HCT116 (cell line): Measurements from ENCODE around the gene CRACDL. TPM values are rescaled to one million over a fixed set of nuclear protein-coding genes. Genes with fewer than 3 reads are reported as not detected.

Experiments used
- ATAC-seq: fragments of 200-7000 bp; cut with Tn5 transposase; 2 replicates; pipeline ENCODE4 v1.9.1; 2020; ENCODE audit warnings: mild to moderate bottlenecking, moderate library complexity
- BruUV-seq: library from RNA; stranded (reverse); fragments of 400-500 nt; replicated peaks from 2 replicates; lab custom pipeline; 2021; lab: Mats Ljungman, UMichigan
- CTCF ChIA-PET: fragments of 300-600 bp; sonication (Branson Sonifier 250); formaldehyde crosslinking; loops from one replicate; lab custom pipeline; 2021; ENCODE audit warnings: antibody characterized with exemption; lab: Charles Lee
- POLR2A ChIA-PET: fragments of 300-600, 350-600 bp; sonication (Branson Sonifier 250); formaldehyde crosslinking; loops from one replicate; lab custom pipeline; 2021; ENCODE audit warnings: antibody characterized with exemption; lab: Charles Lee
- RAD21 ChIA-PET, 2 experiments: fragments of 300-600 bp; sonication (Branson Sonifier 250); formaldehyde crosslinking; loops; one replicate each; lab custom pipeline; 2023; ENCODE audit warnings: low total read pairs in 2 of 2; ENCODE audit not compliant: uncharacterized antibody in 2 of 2, unreplicated experiment in 2 of 2, low non-redundant PET in 1 of 2; lab: Charles Lee
- DNase-seq: peaks from one replicate; pipeline ENCODE4 v3.0.0-alpha.2; 2010; ENCODE audit warnings: low read depth, low spot score
- H2AFZ ChIP-seq: fragments of 200-600 bp; shearing (Covaris generic), sonication (generic); 2 replicates; pipeline ENCODE4 v1.6.1; 2017; ENCODE audit warnings: low read depth, mixed run types, mixed read lengths, antibody characterized with exemption, low read length; ENCODE audit not compliant: poor library complexity, severe bottlenecking
- H3K27ac ChIP-seq: 2 replicates; pipeline ENCODE4 v1.5.1; 2012; ENCODE audit warnings: low read depth, low read length
- H3K27me3 ChIP-seq: fragments of 200-600 bp; sonication (generic); 2 replicates; pipeline ENCODE4 v1.6.1; 2016; ENCODE audit warnings: mixed run types, low read length, mixed read lengths; ENCODE audit not compliant: insufficient read depth
- H3K36me3 ChIP-seq, 2 experiments: fragments of 200-500 bp in 1 of 2; fragments of 200-600 bp in 1 of 2; sonication (Bioruptor generic) in 1 of 2; sonication (generic) in 1 of 2; 2 replicates each; pipeline versions ENCODE4 v1.5.1 to v1.6.1; 2014 to 2016; ENCODE audit warnings: low read length in 2 of 2, inconsistent platforms in 1 of 2, mixed read lengths in 1 of 2, mixed run types in 1 of 2; ENCODE audit not compliant: insufficient read depth in 2 of 2, control insufficient read depth in 1 of 2
- H3K4me1 ChIP-seq, 2 experiments: fragments of 200-600 bp in 1 of 2; sonication (generic) in 1 of 2; 2 replicates each; pipeline versions ENCODE4 v1.5.1 to v1.6.1; 2012 to 2017; ENCODE audit warnings: low read length in 2 of 2, inconsistent platforms in 1 of 2, mild to moderate bottlenecking in 1 of 2, mixed read lengths in 1 of 2, mixed run types in 1 of 2, moderate library complexity in 1 of 2; ENCODE audit not compliant: insufficient read depth in 2 of 2, control insufficient read depth in 1 of 2
- H3K4me2 ChIP-seq: fragments of 200-600 bp; sonication (generic); 2 replicates; pipeline ENCODE4 v1.6.1; 2017; ENCODE audit warnings: mixed run types, low read length, mixed read lengths
- H3K4me3 ChIP-seq, 2 experiments: fragments of 200-600 bp in 1 of 2; sonication (generic) in 1 of 2; replicated peaks in 1 of 2; 2 replicates each; pipeline ENCODE4 v1.5.1; 2011 to 2016; ENCODE audit warnings: low read length in 2 of 2, control low read depth in 1 of 2, low read depth in 1 of 2, mild to moderate bottlenecking in 1 of 2, mixed read lengths in 1 of 2, mixed run types in 1 of 2
- H3K79me2 ChIP-seq: fragments of 200-600 bp; sonication (generic); 2 replicates; pipeline ENCODE4 v1.6.1; 2017; ENCODE audit warnings: mild to moderate bottlenecking, mixed run types, low read length, moderate library complexity, mixed read lengths; ENCODE audit not compliant: insufficient read depth
- H3K9ac ChIP-seq: fragments of 200-600 bp; sonication (generic); 2 replicates; pipeline ENCODE4 v1.6.1; 2016; ENCODE audit warnings: low read length, mixed read lengths
- H3K9me2 ChIP-seq: fragments of 200-600 bp; sonication (generic), shearing (Covaris generic); 2 replicates; pipeline ENCODE4 v1.6.1; 2017; ENCODE audit warnings: mixed run types, mild to moderate bottlenecking, moderate library complexity; ENCODE audit not compliant: insufficient read depth
- H3K9me3 ChIP-seq, 2 experiments: fragments of 200-500 bp in 1 of 2; fragments of 200-600 bp in 1 of 2; sonication (Bioruptor generic) in 1 of 2; sonication (generic) in 1 of 2; 2 replicates each; pipeline ENCODE4 v1.6.1; 2014 to 2017; ENCODE audit warnings: low read length in 2 of 2, mixed read lengths in 2 of 2, inconsistent platforms in 1 of 2, low read depth in 1 of 2, mild to moderate bottlenecking in 1 of 2, mixed run types in 1 of 2, moderate library complexity in 1 of 2; ENCODE audit not compliant: control insufficient read depth in 1 of 2, insufficient read depth in 1 of 2
- H4K20me1 ChIP-seq: fragments of 200-600 bp; sonication (generic), shearing (Covaris generic); 2 replicates; pipeline ENCODE4 v1.6.1; 2017; ENCODE audit warnings: mixed run types, mild to moderate bottlenecking, moderate library complexity; ENCODE audit not compliant: insufficient read depth
- ATF3 ChIP-seq: IDR thresholded peaks from 2 replicates; pipeline ENCODE4 v1.6.1; 2012
- CBX3 ChIP-seq: IDR thresholded peaks from 2 replicates; pipeline ENCODE4 v1.6.1; 2012; ENCODE audit warnings: low read depth
- CTCF ChIP-seq, 3 experiments: fragments of 200-600 bp in 1 of 3; sonication (generic) in 1 of 3; IDR thresholded peaks in 2 of 3; conservative IDR thresholded peaks in 1 of 3; 2 replicates each; pipeline ENCODE4 v1.5.1; 2012 to 2017; ENCODE audit warnings: low read depth in 2 of 3, low read length in 2 of 3, antibody characterized with exemption in 1 of 3, borderline replicate concordance in 1 of 3, control low read depth in 1 of 3, mild to moderate bottlenecking in 1 of 3, mixed read lengths in 1 of 3, mixed run types in 1 of 3, moderate library complexity in 1 of 3; ENCODE audit not compliant: insufficient read depth in 1 of 3
- EGR1 ChIP-seq: IDR thresholded peaks from 2 replicates; pipeline ENCODE4 v1.6.1; 2012; ENCODE audit warnings: low read depth
- ELF1 ChIP-seq: IDR thresholded peaks from 2 replicates; pipeline ENCODE4 v1.6.1; 2012; ENCODE audit warnings: low read depth, borderline replicate concordance
- EZH2 ChIP-seq: fragments of 200-600 bp; sonication (generic); IDR thresholded peaks from 2 replicates; pipeline ENCODE4 v1.6.1; 2017; ENCODE audit warnings: antibody characterized with exemption, mixed run types
- EZH2phosphoT487 ChIP-seq: fragments of 200-600 bp; IDR thresholded peaks from 2 replicates; pipeline ENCODE4 v1.6.1; 2018; ENCODE audit warnings: antibody characterized with exemption, borderline replicate concordance
- FOSL1 ChIP-seq: IDR thresholded peaks from 2 replicates; pipeline ENCODE4 v1.6.1; 2012; ENCODE audit warnings: low read depth
- JUND ChIP-seq: IDR thresholded peaks from 2 replicates; pipeline ENCODE4 v1.6.1; 2012
- MAX ChIP-seq: IDR thresholded peaks from 2 replicates; pipeline ENCODE4 v1.6.1; 2012
- POLR2A ChIP-seq: IDR thresholded peaks from 2 replicates; pipeline ENCODE4 v1.7.0; 2011; ENCODE audit warnings: borderline replicate concordance; ENCODE audit not compliant: insufficient read depth, insufficient read length; ENCODE audit errors: extremely low read depth
- POLR2AphosphoS5 ChIP-seq: IDR thresholded peaks from 2 replicates; pipeline ENCODE4 v1.6.1; 2011; ENCODE audit warnings: mild to moderate bottlenecking, low read depth, low read length, moderate library complexity
- RAD21 ChIP-seq: IDR thresholded peaks from 2 replicates; pipeline ENCODE4 v1.6.1; 2012; ENCODE audit warnings: low read depth, mild to moderate bottlenecking
- SIN3A ChIP-seq: IDR thresholded peaks from 2 replicates; pipeline ENCODE4 v1.6.1; 2012; ENCODE audit warnings: low read depth
- SRF ChIP-seq: IDR thresholded peaks from 2 replicates; pipeline ENCODE4 v1.6.1; 2012; ENCODE audit warnings: low read depth
- TCF7L2 ChIP-seq: IDR thresholded peaks from 2 replicates; pipeline ENCODE4 v1.7.0; 2011; ENCODE audit warnings: borderline replicate concordance, inconsistent platforms; ENCODE audit not compliant: insufficient read depth, insufficient read length; ENCODE audit errors: extremely low read depth
- YY1 ChIP-seq: IDR thresholded peaks from 2 replicates; pipeline ENCODE4 v1.6.1; 2011; ENCODE audit warnings: low read length, low read depth, moderate library complexity, mild to moderate bottlenecking; ENCODE audit not compliant: insufficient replicate concordance; ENCODE audit errors: extremely low read depth
- ZNF274 ChIP-seq: fragments of 200-500 bp; sonication (Bioruptor generic); IDR thresholded peaks from 2 replicates; pipeline ENCODE4 v1.6.1; 2014; ENCODE audit warnings: mild to moderate bottlenecking, low read depth, low read length, inconsistent platforms
- intact Hi-C: fragments of 100-400 bp; cut with micrococcal nuclease; formaldehyde crosslinking; loops from 2 replicates; pipeline ENCODE4 v1.10.0; 2022
- total RNA-seq: library from RNA; stranded (reverse); gene quantifications from one replicate; pipeline ENCODE4 v1.2.1, GENCODE V29; 2021; ENCODE audit not compliant: unreplicated experiment
- TF ChIP-seq, protein P1 (sequence below): IDR thresholded peaks from 2 replicates; pipeline ENCODE4 v1.6.1; 2011; ENCODE audit warnings: mild to moderate bottlenecking, low read length, moderate library complexity; ENCODE audit not compliant: insufficient replicate concordance; ENCODE audit errors: extremely low read depth
- TF ChIP-seq, protein P2 (sequence below): IDR thresholded peaks from 2 replicates; pipeline ENCODE4 v1.6.1; 2012; ENCODE audit warnings: low read depth

The CRACDL gene
- total RNA-seq, 1 experiment from 2014 or later: 1.1 TPM

GRCh38 chr2:98832172-98832571, 103.9 kb downstream of the CRACDL start:
- no TSS peak for BruUV-seq
- intact Hi-C loops: no loop called here
- no peak overlapping the region for H3K4me3 ChIP-seq
- no peaks in the 10 kb centered on the region for H3K9me2 ChIP-seq
- ChIA-PET POLR2A (no interaction called here), RAD21 (no interaction called here)
- ATAC-seq: no peak
- no peak overlapping the region for H3K27ac ChIP-seq
- no peaks in the 10 kb centered on the region for H3K79me2 ChIP-seq
- TF ChIP-seq, protein P1, sequence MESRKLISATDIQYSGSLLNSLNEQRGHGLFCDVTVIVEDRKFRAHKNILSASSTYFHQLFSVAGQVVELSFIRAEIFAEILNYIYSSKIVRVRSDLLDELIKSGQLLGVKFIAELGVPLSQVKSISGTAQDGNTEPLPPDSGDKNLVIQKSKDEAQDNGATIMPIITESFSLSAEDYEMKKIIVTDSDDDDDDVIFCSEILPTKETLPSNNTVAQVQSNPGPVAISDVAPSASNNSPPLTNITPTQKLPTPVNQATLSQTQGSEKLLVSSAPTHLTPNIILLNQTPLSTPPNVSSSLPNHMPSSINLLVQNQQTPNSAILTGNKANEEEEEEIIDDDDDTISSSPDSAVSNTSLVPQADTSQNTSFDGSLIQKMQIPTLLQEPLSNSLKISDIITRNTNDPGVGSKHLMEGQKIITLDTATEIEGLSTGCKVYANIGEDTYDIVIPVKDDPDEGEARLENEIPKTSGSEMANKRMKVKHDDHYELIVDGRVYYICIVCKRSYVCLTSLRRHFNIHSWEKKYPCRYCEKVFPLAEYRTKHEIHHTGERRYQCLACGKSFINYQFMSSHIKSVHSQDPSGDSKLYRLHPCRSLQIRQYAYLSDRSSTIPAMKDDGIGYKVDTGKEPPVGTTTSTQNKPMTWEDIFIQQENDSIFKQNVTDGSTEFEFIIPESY: no peak
- no peak for TF ChIP-seq FOSL1
- TF ChIP-seq POLR2AphosphoS5: no peak
- TF ChIP-seq ZNF274: no peak
- TF ChIP-seq ATF3: no peak
- no peak for TF ChIP-seq EZH2
- no peak for TF ChIP-seq POLR2A
- TF ChIP-seq YY1: no peak
- TF ChIP-seq, protein P2, sequence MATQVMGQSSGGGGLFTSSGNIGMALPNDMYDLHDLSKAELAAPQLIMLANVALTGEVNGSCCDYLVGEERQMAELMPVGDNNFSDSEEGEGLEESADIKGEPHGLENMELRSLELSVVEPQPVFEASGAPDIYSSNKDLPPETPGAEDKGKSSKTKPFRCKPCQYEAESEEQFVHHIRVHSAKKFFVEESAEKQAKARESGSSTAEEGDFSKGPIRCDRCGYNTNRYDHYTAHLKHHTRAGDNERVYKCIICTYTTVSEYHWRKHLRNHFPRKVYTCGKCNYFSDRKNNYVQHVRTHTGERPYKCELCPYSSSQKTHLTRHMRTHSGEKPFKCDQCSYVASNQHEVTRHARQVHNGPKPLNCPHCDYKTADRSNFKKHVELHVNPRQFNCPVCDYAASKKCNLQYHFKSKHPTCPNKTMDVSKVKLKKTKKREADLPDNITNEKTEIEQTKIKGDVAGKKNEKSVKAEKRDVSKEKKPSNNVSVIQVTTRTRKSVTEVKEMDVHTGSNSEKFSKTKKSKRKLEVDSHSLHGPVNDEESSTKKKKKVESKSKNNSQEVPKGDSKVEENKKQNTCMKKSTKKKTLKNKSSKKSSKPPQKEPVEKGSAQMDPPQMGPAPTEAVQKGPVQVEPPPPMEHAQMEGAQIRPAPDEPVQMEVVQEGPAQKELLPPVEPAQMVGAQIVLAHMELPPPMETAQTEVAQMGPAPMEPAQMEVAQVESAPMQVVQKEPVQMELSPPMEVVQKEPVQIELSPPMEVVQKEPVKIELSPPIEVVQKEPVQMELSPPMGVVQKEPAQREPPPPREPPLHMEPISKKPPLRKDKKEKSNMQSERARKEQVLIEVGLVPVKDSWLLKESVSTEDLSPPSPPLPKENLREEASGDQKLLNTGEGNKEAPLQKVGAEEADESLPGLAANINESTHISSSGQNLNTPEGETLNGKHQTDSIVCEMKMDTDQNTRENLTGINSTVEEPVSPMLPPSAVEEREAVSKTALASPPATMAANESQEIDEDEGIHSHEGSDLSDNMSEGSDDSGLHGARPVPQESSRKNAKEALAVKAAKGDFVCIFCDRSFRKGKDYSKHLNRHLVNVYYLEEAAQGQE: no peak
- no peak for TF ChIP-seq TCF7L2
- TF ChIP-seq MAX: no peak
- no peak for TF ChIP-seq SIN3A
- TF ChIP-seq CBX3: no peak
- no peak for TF ChIP-seq JUND
- no peak for TF ChIP-seq EZH2phosphoT487
- TF ChIP-seq CTCF (IDR thresholded peaks at IDR 0.05 in 2 of 3, conservative IDR thresholded peaks at IDR 0.05 in 1 of 3; ENCODE audit: borderline replicate concordance in 1 of 3, insufficient read depth in 1 of 3, low read depth in 2 of 3, low read length in 2 of 3): no peak
- TF ChIP-seq ELF1: no peak
- no peak for TF ChIP-seq SRF
- TF ChIP-seq RAD21: no peak
- no peak for TF ChIP-seq EGR1
- TF ChIP-seq, all 23 proteins: peak for 0
- Histone ChIP-seq H4K20me1 (no peaks in the 10 kb centered on the region), H3K9ac (no peak overlapping the region), H3K27me3 (no peaks in the 10 kb centered on the region), H2AFZ (no peak overlapping the region), H3K9me3 (no peaks in the 10 kb centered on the region), H3K36me3 (no peaks in the 10 kb centered on the region), H3K4me2 (no peak overlapping the region), H3K4me1 (no peaks in the 10 kb centered on the region)
- DNase-seq: no peak
- CTCF ChIA-PET: no interaction called here
